ENCODE measurements around the gene RALBP1. TPM values are rescaled to one million over a fixed set of nuclear protein-coding genes. Genes with fewer than 3 reads are reported as not detected.
A peak's percentile ranks its signal among the peaks of the same experiment; 100 is the strongest.
"Not testable (repeated sequence)": the region's sequence is repeated elsewhere in the genome, so short reads cannot be mapped to it uniquely, and the experiment has no call there.

The RALBP1 gene
- total RNA-seq, 1 experiment from 2014 or later = 40.4 TPM

GRCh38 chr18:9446839-9447238 lies 28.5 kb upstream of the RALBP1 start:
- peaks cover under 1% of the 10 kb centered on the region for H3K4me1 ChIP-seq (ENCODE audit: low read length)
- peaks cover 7% of the 10 kb centered on the region; the same call in 1 of the 2 replicates for H3K9me3 ChIP-seq (ENCODE audit: low read length)
- H3K9me2 ChIP-seq (replicated peaks; ENCODE audit: insufficient read depth, low read length) = no peaks in the 10 kb centered on the region
- H4K20me1 ChIP-seq (ENCODE audit: insufficient read depth, low read depth, low read length) = no peaks in the 10 kb centered on the region
- no peak overlapping the region for H3K4me3 ChIP-seq (ENCODE audit: low read length)
- DNase-seq = no peak
- H2AFZ ChIP-seq (ENCODE audit: low read length) = no peak overlapping the region
- H3K27ac ChIP-seq (ENCODE audit: low read length) = no peak overlapping the region
- no peak overlapping the region for H3K9ac ChIP-seq (ENCODE audit: low read length)
- H3K27me3 ChIP-seq (ENCODE audit: low read length) = no peaks in the 10 kb centered on the region
- H3K36me3 ChIP-seq (ENCODE audit: insufficient read depth, low read length) = no peaks in the 10 kb centered on the region
- H3K79me2 ChIP-seq (ENCODE audit: low read length) = no peaks in the 10 kb centered on the region
- H3K4me2 ChIP-seq (ENCODE audit: low read depth, low read length, poor library complexity, severe bottlenecking) = no peak overlapping the region

- H4K20me1 ChIP-seq (ENCODE audit: insufficient read depth, low read depth, low read length) = no peaks in the 10 kb centered on the region
- no peak overlapping the region for H2AFZ ChIP-seq (ENCODE audit: low read length)
- no peak overlapping the region for H3K27ac ChIP-seq (ENCODE audit: low read length)
- no peak for DNase-seq
- H3K36me3 ChIP-seq (ENCODE audit: insufficient read depth, low read length) = no peaks in the 10 kb centered on the region
- H3K4me2 ChIP-seq (ENCODE audit: low read depth, low read length, poor library complexity, severe bottlenecking) = no peak overlapping the region
- H3K79me2 ChIP-seq (ENCODE audit: low read length) = no peaks in the 10 kb centered on the region
- H3K9me2 ChIP-seq (replicated peaks; ENCODE audit: insufficient read depth, low read length) = no peaks in the 10 kb centered on the region
- peaks cover 7% of the 10 kb centered on the region; the same call in 1 of the 2 replicates for H3K9me3 ChIP-seq (ENCODE audit: low read length)
- no peaks in the 10 kb centered on the region; the same call in 1 of the 2 replicates for H3K4me1 ChIP-seq (ENCODE audit: low read length)
- H3K9ac ChIP-seq (ENCODE audit: low read length) = no peak overlapping the region
- H3K27me3 ChIP-seq (ENCODE audit: low read length) = no peaks in the 10 kb centered on the region
- no peak overlapping the region for H3K4me3 ChIP-seq (ENCODE audit: low read length)
These were observed 28.0 kb upstream of the RALBP1 start for GRCh38 chr18:9447334-9447733.

GRCh38 chr18:9449600-9450414 lies 25.5 kb upstream of the RALBP1 start:
- no peak overlapping the region for H3K27ac ChIP-seq (ENCODE audit: low read length)
- no peak overlapping the region for H3K9ac ChIP-seq (ENCODE audit: low read length)
- no peaks in the 10 kb centered on the region for H3K27me3 ChIP-seq (ENCODE audit: low read length)
- H3K9me3 ChIP-seq (ENCODE audit: low read length) = peaks cover 7% of the 10 kb centered on the region; the same call in 1 of the 2 replicates
- no peak overlapping the region for H3K4me3 ChIP-seq (ENCODE audit: low read length)
- H3K79me2 ChIP-seq (ENCODE audit: low read length) = no peaks in the 10 kb centered on the region
- H3K9me2 ChIP-seq (replicated peaks; ENCODE audit: insufficient read depth, low read length) = no peaks in the 10 kb centered on the region
- no peaks in the 10 kb centered on the region for H3K36me3 ChIP-seq (ENCODE audit: insufficient read depth, low read length)
- DNase-seq = no peak
- H3K4me2 ChIP-seq (ENCODE audit: low read depth, low read length, poor library complexity, severe bottlenecking) = no peak overlapping the region
- no peaks in the 10 kb centered on the region for H4K20me1 ChIP-seq (ENCODE audit: insufficient read depth, low read depth, low read length)
- peak overlapping the region; percentile 10 for H2AFZ ChIP-seq (ENCODE audit: low read length)
- H3K4me1 ChIP-seq (ENCODE audit: low read length) = no peaks in the 10 kb centered on the region; the same call in 1 of the 2 replicates

GRCh38 chr18:9450920-9451319 lies 24.4 kb upstream of the RALBP1 start:
- not testable (repeated sequence) for H3K79me2 ChIP-seq (ENCODE audit: low read length); DNase-seq; H3K4me2 ChIP-seq (ENCODE audit: low read depth, low read length, poor library complexity, severe bottlenecking); H3K27ac ChIP-seq (ENCODE audit: low read length); H3K36me3 ChIP-seq (ENCODE audit: insufficient read depth, low read length); H3K9me2 ChIP-seq (replicated peaks; ENCODE audit: insufficient read depth, low read length); H4K20me1 ChIP-seq (ENCODE audit: insufficient read depth, low read depth, low read length); H3K27me3 ChIP-seq (ENCODE audit: low read length); H3K4me1 ChIP-seq (ENCODE audit: low read length); H3K9ac ChIP-seq (ENCODE audit: low read length); H2AFZ ChIP-seq (ENCODE audit: low read length); H3K4me3 ChIP-seq (ENCODE audit: low read length)
- peaks cover 14% of the 10 kb centered on the region for H3K9me3 ChIP-seq (ENCODE audit: low read length)

GRCh38 chr18:9453283-9453682 lies 22.0 kb upstream of the RALBP1 start:
- Histone ChIP-seq H3K27me3 (ENCODE audit: low read length) (peaks cover 4% of the 10 kb centered on the region; the same call in 1 of the 2 replicates), H3K36me3 (ENCODE audit: insufficient read depth, low read length) (no peaks in the 10 kb centered on the region), H2AFZ (ENCODE audit: low read length) (no peak overlapping the region), H3K4me2 (ENCODE audit: low read depth, low read length, poor library complexity, severe bottlenecking) (no peak overlapping the region), H3K9me2 (replicated peaks; ENCODE audit: insufficient read depth, low read length) (no peaks in the 10 kb centered on the region), H3K79me2 (ENCODE audit: low read length) (no peaks in the 10 kb centered on the region), H4K20me1 (ENCODE audit: insufficient read depth, low read depth, low read length) (no peaks in the 10 kb centered on the region), H3K9ac (ENCODE audit: low read length) (no peak overlapping the region), H3K27ac (ENCODE audit: low read length) (no peak overlapping the region), H3K4me3 (ENCODE audit: low read length) (no peak overlapping the region), H3K9me3 (ENCODE audit: low read length) (peaks cover 17% of the 10 kb centered on the region), H3K4me1 (ENCODE audit: low read length) (no peaks in the 10 kb centered on the region; the same call in 1 of the 2 replicates)
- no peak for DNase-seq

- Histone ChIP-seq H3K9ac (ENCODE audit: low read length) (no peak overlapping the region), H3K9me2 (replicated peaks; ENCODE audit: insufficient read depth, low read length) (no peaks in the 10 kb centered on the region), H3K27ac (ENCODE audit: low read length) (no peak overlapping the region), H3K4me3 (ENCODE audit: low read length) (no peak overlapping the region), H3K36me3 (ENCODE audit: insufficient read depth, low read length) (no peaks in the 10 kb centered on the region), H2AFZ (ENCODE audit: low read length) (no peak overlapping the region), H3K4me1 (ENCODE audit: low read length) (no peaks in the 10 kb centered on the region; the same call in 1 of the 2 replicates), H3K79me2 (ENCODE audit: low read length) (no peaks in the 10 kb centered on the region), H3K4me2 (ENCODE audit: low read depth, low read length, poor library complexity, severe bottlenecking) (no peak overlapping the region), H3K27me3 (ENCODE audit: low read length) (peaks cover 4% of the 10 kb centered on the region; the same call in 1 of the 2 replicates), H3K9me3 (ENCODE audit: low read length) (peaks cover 17% of the 10 kb centered on the region), H4K20me1 (ENCODE audit: insufficient read depth, low read depth, low read length) (no peaks in the 10 kb centered on the region)
- DNase-seq = no peak
These were observed 21.1 kb upstream of the RALBP1 start for GRCh38 chr18:9454061-9454703.

- H3K9ac ChIP-seq (ENCODE audit: low read length) = no peak overlapping the region
- H3K4me3 ChIP-seq (ENCODE audit: low read length) = no peak overlapping the region
- no peak for DNase-seq
- no peaks in the 10 kb centered on the region for H3K79me2 ChIP-seq (ENCODE audit: low read length)
- no peaks in the 10 kb centered on the region for H3K36me3 ChIP-seq (ENCODE audit: insufficient read depth, low read length)
- no peak overlapping the region for H3K27ac ChIP-seq (ENCODE audit: low read length)
- no peak overlapping the region for H3K4me2 ChIP-seq (ENCODE audit: low read depth, low read length, poor library complexity, severe bottlenecking)
- H4K20me1 ChIP-seq (ENCODE audit: insufficient read depth, low read depth, low read length) = no peaks in the 10 kb centered on the region
- H2AFZ ChIP-seq (ENCODE audit: low read length) = no peak overlapping the region
- peaks cover 17% of the 10 kb centered on the region for H3K9me3 ChIP-seq (ENCODE audit: low read length)
- H3K27me3 ChIP-seq (ENCODE audit: low read length) = peaks cover 4% of the 10 kb centered on the region; the same call in 1 of the 2 replicates
- H3K9me2 ChIP-seq (replicated peaks; ENCODE audit: insufficient read depth, low read length) = no peaks in the 10 kb centered on the region
- H3K4me1 ChIP-seq (ENCODE audit: low read length) = no peaks in the 10 kb centered on the region; the same call in 1 of the 2 replicates
These were observed 19.4 kb upstream of the RALBP1 start for GRCh38 chr18:9455718-9456511.

GRCh38 chr18:9466127-9466526 lies 9.2 kb upstream of the RALBP1 start:
- Histone ChIP-seq H2AFZ (ENCODE audit: low read length) (no peak overlapping the region), H3K79me2 (ENCODE audit: low read length) (no peaks in the 10 kb centered on the region), H3K4me2 (ENCODE audit: low read depth, low read length, poor library complexity, severe bottlenecking) (no peak overlapping the region)

More at GRCh38 chr18:9466127-9466526, 9.2 kb upstream of the RALBP1 start:
- DNase-seq = no peak
- H3K9me3 ChIP-seq (ENCODE audit: low read length) = peaks cover 12% of the 10 kb centered on the region
- H3K9me2 ChIP-seq (replicated peaks; ENCODE audit: insufficient read depth, low read length) = no peaks in the 10 kb centered on the region
- no peak overlapping the region for H3K9ac ChIP-seq (ENCODE audit: low read length)
- no peak overlapping the region for H3K4me3 ChIP-seq (ENCODE audit: low read length)
- H4K20me1 ChIP-seq (ENCODE audit: insufficient read depth, low read depth, low read length) = no peaks in the 10 kb centered on the region
- no peaks in the 10 kb centered on the region for H3K36me3 ChIP-seq (ENCODE audit: insufficient read depth, low read length)
- H3K4me1 ChIP-seq (ENCODE audit: low read length) = peaks cover 8% of the 10 kb centered on the region
- no peak overlapping the region for H3K27ac ChIP-seq (ENCODE audit: low read length)
- 0 out of 2 replicates have a peak, but pooled peaks cover 2% of the 10 kb centered on the region for H3K27me3 ChIP-seq (ENCODE audit: low read length)

Data from Karpas-422 (cell line).